Measurements from ENCODE around the gene FBXO3.
"Not testable (repeated sequence)": the region's sequence is repeated elsewhere in the genome, so short reads cannot be mapped to it uniquely, and the experiment has no call there.

FBXO3 gene

DNA sequence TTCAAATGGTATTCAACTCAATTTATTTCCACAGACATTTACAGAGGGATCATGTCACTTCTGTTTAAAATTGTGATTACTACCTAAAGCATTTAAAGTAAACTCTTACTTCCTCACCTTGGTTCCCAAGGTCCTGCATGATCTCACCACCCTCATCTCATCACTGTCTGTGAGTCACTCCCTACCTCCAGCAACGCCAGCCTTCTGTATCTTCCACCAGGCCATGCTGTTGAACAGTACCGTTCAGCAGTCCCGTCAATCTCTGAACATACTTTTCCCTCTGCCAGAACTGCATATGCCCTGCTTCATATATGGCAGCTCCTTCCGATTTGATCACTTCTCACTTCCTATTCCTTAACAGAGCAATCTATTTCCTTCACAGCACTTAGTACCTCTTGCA, 2.0 kb downstream of the FBXO3 start:
- peak in 1 of 3 donors; percentile 2 for DNase-seq

DNA sequence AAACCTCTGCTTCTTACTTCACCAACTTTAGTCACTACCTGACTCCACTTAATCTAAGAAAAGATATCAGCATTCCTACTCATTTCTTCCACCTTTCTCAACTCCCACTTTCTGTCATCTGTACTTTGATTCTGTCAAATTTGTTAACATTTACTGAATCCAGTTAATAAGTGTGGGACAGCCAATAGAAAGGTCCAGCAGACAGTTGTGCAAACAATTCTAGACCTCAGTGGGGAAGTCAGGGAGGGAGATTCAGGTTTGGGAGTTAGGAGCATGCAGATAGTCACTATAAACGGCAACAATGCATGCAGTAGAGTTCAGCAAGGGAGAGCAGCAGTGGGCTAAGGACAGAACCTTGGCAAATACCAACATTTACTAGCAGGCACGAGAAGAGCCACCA, 4.1 kb downstream of the FBXO3 start:
- DNase-seq, result no peak

DNA sequence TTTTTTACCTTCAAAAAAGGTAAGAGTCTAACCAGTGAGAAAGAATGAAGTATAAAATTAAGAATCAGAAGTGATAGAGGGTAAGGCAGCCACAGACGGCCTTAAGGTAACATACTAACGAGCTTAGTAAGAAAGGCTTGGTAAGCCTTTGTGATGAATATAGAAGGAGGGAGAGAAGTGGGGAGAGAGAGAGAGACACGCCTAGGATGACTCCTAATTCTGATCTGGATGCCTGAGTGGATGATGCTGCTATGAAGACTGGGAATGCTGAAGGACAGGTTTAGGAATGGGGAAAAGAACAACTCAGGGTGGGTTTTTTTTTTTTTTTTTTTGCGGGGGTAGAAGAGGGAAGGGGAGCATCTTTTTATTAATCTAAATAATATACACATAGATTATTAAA, 4.8 kb downstream of the FBXO3 start:
- DNase-seq, result no peak

DNA sequence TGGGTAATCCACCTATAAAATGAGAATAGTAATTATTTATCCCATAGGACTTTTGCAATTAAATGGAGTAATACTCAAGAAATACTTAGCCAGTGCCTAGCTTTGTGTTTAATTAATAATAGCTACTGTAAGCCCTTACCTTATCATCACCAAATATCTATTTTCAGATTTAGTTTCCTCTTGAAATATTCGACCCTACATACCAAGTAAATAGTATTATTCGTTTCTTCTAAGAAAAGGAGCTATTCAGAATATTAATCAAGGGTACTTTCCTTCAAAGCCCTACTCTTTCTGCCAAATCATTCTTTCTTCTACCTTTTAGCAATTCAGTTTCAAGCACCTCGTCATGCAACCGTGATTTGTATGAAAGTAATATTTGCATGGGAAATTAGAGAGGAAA, 6.7 kb downstream of the FBXO3 start:
- no peak for DNase-seq

DNA sequence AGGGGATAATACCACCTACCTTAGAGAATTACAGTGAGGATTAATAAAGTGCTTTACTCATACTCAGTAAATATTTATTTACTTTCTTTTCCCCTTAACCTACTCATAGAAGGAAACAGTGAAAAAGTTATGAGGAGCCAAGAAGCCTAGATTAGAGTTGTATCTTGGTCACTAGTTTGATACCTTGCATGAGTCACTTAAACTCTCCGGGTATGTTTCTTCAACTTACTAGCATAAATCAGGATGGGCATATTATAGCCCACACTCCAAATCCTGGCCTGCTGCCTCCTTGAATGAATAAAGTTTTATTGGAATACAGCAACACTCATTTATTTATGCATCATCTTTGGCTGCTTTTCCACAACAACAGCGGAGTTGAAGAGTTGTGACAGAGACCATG, 8.2 kb downstream of the FBXO3 start:
- no peak for DNase-seq

DNA sequence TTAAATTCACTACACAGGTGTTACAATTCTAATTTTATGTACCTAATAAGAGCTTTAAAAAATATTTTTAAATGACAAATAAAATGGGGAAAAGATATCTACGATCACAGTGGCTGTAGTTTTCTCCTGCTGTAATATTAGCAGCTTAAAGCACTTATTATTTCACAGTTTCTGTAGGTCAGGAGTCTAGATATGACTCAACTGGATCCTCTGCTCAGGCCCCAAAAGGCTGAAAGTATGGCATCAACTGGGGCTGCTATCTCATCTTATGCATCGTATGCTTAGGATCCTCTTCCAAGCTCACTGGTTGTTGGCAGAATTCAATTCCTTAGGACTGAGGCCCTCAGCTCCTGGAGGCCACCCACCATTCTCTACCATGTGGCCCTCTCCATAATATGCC, 12.8 kb downstream of the FBXO3 start:
- DNase-seq, result no peak

DNA sequence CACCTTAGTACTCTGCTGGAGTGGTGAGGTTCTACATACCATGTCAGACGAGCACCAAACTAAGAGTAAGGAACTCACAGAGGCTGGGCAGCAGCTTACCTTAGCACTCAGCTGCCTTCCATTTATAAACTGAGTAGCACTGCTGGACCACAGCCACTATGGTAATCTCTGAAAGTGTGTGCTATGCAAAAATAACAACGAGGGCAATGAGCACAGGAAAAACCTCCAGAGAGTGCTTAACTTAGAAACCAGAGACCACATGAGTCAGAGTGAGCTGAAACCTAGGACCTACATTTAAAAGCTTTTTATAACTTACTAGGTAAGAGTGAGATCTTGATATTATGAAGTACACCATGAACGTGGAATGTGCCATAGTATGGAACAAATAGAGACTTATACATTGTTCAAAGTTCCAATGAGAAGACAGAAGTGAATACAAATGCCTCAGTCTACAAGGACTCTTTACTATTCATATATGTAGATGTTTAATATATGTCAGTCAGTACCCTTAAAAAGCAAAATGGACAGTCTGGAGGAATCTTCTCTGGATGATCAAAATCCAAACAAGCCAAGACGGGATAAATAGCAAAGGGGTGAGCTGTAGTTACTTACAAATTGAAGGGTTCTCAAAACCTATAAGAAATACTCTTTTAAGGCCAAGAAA, 20.9 kb downstream of the FBXO3 start:
- no peak for DNase-seq

DNA sequence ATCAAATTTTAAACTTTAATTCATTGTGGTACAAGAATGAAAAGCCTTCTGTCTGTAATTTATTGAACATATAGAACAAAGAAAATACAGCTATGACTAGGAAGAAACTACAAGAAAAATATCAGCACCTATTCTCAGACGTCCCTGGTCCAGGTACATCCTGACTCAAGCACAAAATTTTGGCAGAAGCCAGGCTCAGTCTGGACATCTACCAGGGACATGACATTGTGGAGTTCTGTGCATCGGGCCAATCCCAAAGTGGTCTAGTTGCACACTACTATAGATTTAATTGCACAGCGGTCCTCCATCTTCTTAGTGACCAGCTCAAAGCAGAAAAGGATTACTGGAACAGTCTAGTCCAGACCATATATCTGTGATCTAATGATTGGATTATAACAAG, 22.4 kb downstream of the FBXO3 start:
- no peak for DNase-seq

DNA sequence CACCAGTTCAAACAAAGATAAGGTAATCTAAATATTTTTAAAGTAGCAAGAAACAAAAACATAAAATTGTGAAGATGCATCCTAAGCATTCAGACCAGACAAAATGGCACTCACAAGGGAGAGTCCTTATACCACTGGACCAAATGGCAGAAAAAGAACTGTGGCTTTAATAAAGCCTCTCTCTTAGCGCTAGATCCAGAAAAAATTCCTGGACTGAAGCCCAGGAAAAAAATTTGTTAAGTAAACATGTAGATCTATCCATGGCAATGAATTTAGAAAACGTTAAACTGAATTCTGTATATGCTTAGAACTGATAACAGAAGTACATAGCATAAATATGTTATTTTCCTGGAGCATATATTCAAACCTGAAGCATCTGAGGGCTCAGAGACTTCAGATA, 26.3 kb downstream of the FBXO3 start:
- no peak for DNase-seq

DNA sequence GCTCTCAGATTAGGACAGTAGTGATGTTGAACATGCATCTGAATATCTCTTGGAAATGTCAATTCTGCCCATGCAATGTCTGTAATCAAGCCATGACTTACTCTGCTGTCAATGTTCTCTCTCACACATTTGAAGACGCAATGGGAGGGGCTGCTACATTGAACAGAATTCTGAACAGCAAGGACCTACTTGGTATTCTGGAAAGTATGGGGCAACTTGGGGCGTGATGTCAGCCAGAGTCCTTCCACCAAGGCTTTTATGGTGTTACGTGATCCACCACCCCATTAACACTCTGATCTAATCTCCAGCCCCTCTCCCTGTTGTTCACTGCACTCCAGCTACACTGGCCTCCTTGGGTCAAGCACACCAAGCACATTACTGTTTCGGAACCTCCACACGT, 31.0 kb downstream of the FBXO3 start:
- DNase-seq, result no peak

DNA sequence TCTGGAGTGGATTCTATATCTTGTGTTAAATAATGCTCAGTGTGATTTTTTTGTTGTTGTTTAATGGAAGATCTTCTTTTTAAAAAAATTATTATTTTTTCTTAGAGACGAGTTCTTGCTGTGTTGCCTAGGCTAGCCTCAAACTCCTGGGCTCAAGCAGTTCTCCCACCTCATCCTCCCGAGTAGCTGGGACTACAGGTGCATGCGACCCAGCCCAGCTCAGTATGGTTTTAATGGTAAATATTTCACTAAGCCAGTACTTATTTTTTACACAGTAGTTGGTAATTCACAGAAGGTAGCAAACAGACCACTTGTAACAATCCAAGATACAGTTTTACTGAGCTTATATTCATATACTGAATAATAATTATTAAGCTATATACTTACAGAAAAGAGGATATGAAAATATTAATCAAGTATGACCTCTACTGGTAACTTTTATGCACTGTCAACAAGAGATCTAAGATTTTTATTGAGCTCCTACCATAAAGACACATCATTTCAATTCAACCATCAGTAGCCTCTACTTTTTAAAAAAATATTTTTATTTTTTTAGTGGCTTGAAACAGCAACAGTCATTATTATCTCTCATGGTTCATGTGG, 32.0 kb downstream of the FBXO3 start:
- DNase-seq, result peak; percentile 11 to 74 (median 70)

DNA sequence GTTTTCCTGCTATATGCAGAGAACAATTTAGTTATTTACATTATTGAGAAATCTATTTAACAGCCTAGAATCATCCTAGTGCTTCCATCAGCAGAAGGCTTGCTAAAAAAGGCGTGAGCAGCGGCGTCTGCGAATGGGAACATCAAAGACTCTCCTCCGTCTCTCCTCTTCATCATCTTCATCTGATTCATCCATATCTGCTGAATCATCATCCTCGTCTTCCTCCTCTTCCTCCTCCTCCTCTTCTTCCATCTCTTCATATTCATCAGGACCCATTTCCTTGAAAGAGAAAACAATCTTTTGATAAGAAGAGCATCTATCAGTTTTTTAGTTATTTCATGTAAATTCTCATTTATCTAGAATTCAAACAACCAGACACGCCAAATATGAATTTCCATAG, 32.5 kb downstream of the FBXO3 start:
- DNase-seq, result no peak

DNA sequence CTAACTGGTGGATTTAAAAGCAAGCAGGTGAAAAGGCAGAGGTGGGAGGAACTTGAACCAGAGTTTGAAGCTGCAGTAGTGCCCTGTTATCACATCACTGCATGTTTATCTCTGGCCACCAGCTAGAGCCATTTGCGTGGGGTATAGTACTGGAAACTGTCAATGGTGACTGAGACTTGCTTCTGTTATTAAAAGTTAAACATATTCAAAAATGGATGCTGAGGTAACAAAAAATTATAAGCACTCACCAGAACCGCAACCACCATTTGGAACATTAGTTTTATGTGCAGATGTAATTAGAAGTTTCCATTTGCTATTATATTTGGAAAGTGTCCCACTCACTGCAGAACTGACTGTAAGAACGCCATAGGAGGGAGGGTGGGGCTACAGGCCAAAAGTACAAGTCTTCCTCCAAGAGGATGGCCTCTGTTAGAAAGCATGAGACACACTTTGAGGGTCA, 36.9 kb downstream of the FBXO3 start:
- no peak for DNase-seq

DNA sequence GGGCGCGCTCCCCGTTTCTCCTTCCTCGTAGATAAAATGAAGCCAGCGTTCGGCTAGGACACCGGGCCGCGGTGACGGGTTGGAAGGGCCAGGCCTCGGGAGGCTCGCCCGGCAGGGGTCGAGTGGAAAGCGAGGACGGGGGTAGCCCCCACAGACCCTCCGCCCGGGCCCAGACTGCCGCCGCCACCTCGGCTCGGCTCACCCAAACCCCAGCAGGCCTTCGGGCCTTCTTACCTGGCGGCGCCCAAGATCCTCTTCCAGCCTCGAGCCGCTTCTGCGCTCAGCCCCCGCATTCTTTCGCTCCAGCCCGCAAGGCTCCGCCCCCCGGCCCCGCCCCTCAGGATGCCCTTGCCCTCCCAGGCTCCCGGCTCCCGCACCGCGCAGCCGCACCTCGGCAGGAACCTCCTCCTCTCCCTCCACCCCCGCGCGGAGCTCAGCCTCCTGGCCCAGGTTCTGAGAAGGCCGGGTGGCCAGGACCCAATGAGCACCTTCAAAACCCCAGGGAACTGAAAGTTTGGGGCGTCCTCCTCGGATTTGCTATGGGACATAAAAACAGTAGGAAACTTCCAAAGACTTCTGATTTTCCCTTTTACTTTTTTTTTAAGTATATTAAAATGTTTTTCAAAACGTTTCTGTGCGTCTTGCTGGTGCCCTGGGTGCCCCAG, 38.0 kb downstream of the FBXO3 start, which contains the start of gene CD59:
Gene CD59 (minus strand): TSS at position 276 of the 665 bp plus-strand sequence. CDS start 13,978 bp downstream, outside the sequence.
- peak; percentile 85 to 96 (median 89) for DNase-seq

DNA sequence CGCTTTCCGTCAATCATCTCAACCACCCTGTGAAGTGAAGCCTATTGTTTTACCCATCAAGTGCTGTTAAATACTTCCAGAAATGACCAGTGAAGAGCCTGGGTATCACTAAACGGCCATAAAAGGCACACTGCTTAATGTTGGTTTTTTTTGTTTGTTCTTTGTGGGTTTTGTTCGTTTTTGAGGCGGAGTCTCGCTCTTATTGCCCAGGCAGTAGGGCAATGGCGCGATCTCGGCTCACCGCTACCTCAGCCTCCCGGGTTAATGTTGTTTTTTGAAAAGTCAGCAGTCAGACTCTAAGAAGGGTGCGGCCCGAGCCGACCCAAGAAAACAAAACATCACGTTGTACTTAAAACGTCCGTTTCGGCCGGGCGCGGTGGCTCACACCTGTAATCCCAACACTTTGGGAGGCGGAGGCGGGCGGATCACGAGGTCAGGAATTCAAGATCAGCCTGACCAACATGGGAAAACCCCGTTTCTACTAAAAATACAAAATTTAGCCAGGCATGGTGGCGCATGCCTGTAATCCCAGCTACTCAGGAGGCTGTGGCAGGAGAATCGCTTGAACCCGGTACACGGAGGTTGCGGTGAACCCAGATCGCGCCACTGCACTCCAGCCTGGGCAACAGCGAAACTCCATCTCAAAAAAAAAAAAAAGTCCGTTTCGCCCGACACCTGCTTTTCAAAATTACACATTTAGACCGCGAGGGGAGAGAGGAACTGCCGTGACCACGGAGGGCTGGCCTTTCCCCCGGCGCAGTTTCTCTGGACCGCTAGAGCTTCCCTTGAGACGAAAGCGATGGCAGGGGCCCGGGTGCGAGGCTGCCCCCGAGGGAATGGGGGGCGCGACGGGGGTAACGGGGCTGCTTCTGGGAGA, 38.8 kb downstream of the FBXO3 start:
- DNase-seq, result peak; percentile 58 to 68 (median 63)

DNA sequence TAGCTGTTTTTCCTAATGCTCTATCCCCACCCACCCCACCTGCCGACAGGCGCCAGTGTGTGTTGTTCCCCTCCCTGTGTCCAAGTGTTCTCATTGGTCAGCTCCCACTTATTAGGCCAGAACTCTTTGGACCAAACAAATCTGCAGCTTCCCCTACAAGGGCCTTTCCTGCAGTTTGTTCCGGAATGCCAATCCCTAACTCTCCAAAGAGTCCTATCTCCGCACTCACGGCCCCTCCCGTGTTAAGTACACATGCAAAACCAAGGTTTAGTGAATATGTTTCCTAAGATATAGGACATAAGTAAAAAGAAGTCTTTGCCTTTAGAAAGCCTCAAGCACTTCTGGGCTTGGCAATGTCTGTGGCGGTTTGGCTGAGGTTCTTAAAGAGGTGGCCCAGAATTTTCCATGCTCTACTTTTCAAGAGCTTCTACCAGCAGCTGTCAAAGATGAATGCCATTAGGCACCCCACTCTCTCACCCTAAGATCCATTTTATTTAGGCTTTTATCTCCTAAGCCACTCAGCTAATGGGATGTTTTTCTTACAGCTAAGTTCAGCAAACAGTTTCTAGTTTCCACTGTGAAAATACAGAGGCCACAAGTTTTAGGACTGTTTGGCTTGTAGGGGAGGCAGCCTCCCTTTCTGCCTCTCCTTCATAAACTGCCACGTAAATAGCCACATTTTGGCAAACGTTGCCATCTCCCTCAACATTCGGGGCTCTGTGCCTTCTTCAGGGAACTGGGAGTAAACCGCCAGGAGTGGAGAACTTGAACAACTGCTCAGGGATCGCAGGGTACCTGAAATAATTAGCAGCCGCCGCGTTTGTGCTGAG, 39.7 kb downstream of the FBXO3 start:
- no peak for DNase-seq

DNA sequence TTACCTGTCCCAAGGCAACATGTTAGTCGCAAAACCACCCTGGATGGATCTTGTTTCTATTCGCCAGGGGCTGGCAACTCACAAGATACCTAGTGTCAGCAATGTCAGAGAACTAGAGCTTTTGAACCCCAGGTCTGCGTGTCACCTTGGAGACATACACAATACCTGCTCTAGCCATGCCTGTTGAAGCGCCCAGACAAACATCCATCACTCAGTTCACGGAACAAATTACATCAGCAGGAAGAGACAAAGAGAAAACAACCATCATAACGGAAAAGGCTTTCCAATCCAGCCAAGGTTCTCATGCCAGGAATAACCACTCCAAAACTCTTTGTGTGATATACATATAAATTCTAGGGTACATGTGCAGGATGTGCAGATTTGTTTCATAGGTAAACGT, 40.3 kb downstream of the FBXO3 start:
- no peak for DNase-seq

DNA sequence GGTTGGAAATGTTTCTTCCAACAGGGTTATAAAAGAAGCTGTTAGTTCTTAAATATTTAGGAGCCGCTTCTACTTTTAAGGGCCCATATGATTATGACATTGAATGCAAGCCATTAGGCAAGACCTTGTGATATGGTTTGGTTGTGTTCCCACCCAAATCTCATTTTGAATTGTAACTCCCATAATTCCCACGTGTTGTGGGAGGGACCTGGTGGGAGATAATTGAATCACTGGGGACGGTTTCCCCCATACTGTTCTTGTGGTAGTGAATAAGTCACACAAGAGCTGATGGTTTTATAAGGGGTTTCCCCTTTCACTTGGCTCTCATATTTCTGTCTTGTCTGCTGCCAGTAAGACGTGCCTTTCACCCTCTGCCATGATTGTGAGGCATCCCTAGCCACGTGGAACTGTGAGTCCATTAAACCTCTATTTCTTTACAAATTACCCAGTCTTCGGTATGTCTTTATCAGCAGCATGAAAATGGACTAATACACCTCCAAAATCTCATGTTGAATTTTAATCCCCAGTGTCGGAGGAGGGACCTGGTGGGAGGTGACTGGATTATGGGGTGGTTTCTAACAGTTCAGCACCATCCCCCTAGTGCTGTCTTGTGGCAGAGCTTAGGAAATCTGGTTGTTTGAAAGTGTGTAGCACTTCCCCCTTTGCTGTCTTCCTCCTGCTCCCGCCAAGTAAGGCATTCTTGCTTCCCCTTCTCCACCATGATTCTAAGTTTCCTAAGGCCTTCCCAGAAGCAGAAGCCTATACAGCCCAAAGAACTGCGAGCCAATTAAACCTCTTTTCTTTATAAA, 42.4 kb downstream of the FBXO3 start:
- DNase-seq, result peak; percentile 72 to 88 (median 77)

DNA sequence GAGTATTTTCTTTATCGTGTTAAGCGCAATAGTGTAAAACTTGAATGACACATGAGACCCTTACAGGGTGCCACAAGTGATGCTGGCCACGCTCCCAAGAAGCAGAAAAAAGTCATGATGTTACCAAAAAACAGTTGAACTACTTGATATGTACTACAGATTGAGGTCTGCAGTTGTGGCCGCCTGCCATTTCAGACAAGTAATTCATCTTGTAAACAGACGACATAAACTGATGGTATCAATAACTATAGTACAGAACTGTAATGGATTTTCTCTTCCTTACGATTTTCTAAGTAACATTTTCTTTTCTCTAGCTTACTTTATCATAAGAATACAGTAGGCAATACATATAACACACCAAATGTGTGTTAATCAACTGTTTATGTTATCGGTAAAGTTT, 43.6 kb downstream of the FBXO3 start:
- no peak for DNase-seq

DNA sequence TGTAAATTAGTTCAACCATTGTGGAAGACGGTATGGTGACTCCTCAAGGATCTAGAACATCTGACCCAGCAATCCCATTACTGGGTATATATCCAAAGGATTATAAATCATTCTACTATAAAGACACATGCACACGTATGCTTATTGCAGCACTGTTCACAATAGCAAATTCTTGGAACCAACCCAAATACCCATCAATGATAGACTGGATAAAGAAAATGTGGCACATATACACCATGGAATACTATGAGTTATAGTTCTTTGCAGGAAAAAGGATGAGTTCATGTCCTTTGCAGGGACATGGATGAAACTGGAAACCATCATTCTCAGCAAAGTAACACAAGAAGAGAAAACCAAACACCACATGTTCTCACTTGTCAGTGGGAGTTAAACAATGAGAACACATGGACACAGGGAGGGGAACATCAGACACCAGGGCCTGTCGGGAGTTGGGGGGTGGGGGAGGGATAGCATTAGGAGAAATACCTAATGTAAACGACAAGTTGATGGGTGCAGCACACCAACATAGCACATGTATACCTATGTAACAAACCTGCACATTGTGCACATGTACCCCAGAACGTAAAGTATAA, 45.2 kb downstream of the FBXO3 start:
- DNase-seq, result not testable (repeated sequence)

DNA sequence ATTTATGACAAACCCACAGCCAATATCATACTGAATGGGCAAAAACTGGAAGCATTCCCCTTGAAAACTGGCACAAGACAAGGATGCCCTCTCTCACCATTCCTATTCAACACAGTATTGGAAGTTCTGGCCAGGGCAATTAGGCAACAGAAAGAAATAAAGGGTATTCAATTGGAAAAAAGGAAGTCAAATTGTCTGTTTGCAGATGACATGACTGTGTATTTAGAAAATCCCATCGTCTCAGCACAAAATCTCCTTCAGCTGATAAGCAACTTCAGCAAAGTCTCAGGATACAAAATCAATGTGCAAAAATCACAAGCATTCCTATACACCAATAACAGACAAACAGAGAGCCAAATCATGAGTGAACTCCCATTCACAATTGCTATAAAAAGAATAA, 46.8 kb downstream of the FBXO3 start:
- DNase-seq, result peak; percentile 12 to 56 (median 52)
